Adrenal gland (tissue), 5 donors: Measurements from ENCODE around the gene C15orf40.

ENCODE experiments used
- POLR2A ChIP-seq, 2 donors: fragments of 450-650 bp; IDR thresholded peaks; one replicate each; pipeline ENCODE4 v1.6.1; 2017; ENCODE audit warnings: antibody characterized with exemption in 2 of 2, mild to moderate bottlenecking in 2 of 2, moderate library complexity in 1 of 2
- TF ChIP-seq, protein P1 (sequence below), 6 experiments: fragments of 450-650 bp in 4 of 6; fragments of 200-600 bp in 2 of 6; sonication (generic) in 1 of 6; IDR thresholded peaks; 1 replicate in 5 of 6; 2 replicates in 1 of 6; pipeline versions ENCODE4 v1.5.1 to v1.8.0; 2016 to 2021; ENCODE audit warnings: antibody characterized with exemption in 6 of 6, mild to moderate bottlenecking in 2 of 6, moderate library complexity in 1 of 6
- donor health status: DM: no; HTN: no; CAD: no.

DNA sequence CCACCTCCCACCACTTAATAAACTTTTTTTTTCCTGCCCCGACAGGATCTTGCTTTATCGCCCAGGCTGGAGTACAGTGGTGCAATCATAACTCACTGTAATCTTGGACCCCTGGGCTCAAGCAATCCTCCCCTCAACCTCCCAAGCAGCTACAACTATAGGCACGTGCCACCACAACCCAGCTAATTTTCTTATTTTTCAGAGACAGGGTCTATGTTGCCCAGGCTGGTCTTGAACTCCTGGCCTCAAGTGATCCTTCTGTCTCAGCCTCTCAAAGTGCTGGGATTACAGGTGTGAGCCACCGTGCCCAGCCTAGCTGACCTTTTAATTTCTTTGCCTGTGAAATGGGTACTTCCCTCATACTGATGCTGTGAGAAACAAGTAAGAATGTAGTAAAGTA, 3.9 kb upstream of the C15orf40 start:
- TF ChIP-seq, protein P1, sequence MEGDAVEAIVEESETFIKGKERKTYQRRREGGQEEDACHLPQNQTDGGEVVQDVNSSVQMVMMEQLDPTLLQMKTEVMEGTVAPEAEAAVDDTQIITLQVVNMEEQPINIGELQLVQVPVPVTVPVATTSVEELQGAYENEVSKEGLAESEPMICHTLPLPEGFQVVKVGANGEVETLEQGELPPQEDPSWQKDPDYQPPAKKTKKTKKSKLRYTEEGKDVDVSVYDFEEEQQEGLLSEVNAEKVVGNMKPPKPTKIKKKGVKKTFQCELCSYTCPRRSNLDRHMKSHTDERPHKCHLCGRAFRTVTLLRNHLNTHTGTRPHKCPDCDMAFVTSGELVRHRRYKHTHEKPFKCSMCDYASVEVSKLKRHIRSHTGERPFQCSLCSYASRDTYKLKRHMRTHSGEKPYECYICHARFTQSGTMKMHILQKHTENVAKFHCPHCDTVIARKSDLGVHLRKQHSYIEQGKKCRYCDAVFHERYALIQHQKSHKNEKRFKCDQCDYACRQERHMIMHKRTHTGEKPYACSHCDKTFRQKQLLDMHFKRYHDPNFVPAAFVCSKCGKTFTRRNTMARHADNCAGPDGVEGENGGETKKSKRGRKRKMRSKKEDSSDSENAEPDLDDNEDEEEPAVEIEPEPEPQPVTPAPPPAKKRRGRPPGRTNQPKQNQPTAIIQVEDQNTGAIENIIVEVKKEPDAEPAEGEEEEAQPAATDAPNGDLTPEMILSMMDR (IDR thresholded peaks at IDR 0.05) = no peak
- no peak for TF ChIP-seq POLR2A (IDR thresholded peaks at IDR 0.05)
